GM18858 (cell line): ENCODE measurements around the gene DND1.
"Not testable (repeated sequence)": the region's sequence is repeated elsewhere in the genome, so short reads cannot be mapped to it uniquely, and the experiment has no call there.

Source experiments
- ATAC-seq: cut with Tn5 transposase; IDR thresholded peaks from one replicate; pipeline ENCODE4 v1.9.1; 2021; ENCODE audit not compliant: unreplicated experiment

The DND1 gene

GRCh38 chr5:140673187-140673976 is at the start of gene DND1:
Gene DND1, minus strand, starts transcription at chr5:140673576. Its CDS starts 34 bp downstream, at chr5:140673542.
- ATAC-seq = no peak

GRCh38 chr5:140721395-140721794 is 48.0 kb upstream of the DND1 start:
- not testable (repeated sequence) for ATAC-seq

DNA sequence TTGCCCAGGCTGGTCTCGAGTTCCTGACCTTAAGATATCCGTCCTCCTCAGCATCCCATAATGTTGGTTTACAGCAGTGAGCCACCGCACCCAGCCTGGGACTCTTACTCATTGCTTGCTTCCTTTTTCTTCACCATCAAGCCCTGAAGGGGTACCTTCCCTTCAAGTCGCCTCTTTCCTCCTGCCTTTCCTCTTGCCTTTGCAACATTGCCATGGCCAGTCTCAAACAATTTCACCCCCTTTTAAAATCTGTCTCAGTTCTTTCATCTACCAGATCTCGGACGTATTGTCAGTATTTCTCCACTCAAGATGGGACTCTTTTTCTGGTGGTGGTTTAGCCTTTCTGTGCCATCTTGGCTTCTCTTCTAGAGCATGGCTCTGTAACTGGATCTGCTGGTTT is 47.4 kb upstream of the DND1 start:
- ATAC-seq = not testable (repeated sequence)

DNA sequence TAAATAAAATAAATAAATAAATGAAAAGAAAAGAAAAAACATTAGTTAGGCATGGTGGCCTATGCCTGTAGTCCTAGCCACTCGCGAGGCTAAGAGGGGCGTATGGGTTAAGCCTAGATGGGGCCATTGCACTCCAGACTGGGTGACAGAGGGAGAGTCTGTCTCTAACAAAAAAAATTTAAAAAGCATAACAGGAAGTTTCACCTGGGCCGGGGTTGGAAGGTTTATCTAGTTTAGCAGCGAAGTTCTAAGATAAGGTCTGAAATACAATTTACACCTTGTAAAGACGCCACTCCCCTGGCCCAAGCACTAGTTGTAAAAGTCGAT is 44.9 kb upstream of the DND1 start:
- ATAC-seq = no peak

DNA sequence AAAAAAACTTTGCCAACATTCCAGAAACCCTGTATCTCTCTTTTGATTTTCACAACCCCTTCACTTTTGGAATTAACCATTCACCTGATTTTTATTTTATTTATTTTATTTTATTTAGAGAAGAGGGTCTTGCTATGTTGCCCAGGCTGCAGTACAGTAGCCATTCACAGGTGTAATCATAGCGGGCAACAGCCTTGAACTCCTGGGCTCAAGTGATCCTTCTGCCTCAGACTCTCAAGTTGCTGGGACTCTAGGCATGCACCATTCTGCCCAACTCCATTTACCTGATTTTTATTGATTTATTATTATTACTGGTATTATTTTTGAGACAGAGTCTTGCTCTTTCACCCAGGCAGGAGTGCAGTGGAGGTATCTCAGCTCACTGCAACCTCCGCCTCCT is 42.9 kb upstream of the DND1 start:
- not testable (repeated sequence) for ATAC-seq

- no peak for ATAC-seq
Observed at GRCh38 chr5:140713562-140714094, 40.3 kb upstream of the DND1 start.

- ATAC-seq = no peak
Observed at GRCh38 chr5:140711794-140712193, 38.4 kb upstream of the DND1 start.

DNA sequence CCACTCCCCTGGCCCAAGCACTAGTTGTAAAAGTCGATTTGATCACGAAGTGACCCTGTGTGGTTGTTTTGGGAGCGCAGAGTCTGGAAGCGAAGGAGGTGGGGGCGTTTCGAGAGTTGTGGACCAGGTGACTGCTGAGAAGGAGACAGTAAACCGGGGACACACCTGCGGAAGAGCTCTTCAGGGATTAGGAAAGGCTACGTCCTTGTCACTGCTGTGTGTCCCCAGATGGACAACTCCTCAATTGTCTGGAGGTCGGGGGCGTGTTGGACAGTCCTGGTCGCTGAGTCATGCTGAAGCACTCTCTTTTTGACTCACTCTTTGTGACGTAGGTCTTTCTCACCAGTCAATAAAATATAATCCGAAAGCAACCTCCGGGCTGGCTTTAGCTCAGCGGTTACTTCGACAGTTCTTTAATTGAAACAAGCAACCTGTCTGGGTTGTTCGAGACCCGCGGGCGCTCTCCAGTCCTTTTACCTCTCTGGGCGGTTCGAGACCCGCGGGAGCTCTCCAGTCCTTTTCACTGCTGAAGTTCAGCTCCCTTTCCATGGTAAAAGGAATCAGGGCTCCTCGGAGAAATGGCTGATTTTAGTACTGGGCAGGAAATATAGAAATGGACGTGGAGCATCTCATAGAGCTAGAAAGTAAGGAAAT is 37.6 kb upstream of the DND1 start:
- peak; percentile 85 for ATAC-seq

GRCh38 chr5:140708787-140709186 is 35.4 kb upstream of the DND1 start:
- not testable (repeated sequence) for ATAC-seq

- ATAC-seq = no peak
Observed at GRCh38 chr5:140707812-140708211, 34.4 kb upstream of the DND1 start.

DNA sequence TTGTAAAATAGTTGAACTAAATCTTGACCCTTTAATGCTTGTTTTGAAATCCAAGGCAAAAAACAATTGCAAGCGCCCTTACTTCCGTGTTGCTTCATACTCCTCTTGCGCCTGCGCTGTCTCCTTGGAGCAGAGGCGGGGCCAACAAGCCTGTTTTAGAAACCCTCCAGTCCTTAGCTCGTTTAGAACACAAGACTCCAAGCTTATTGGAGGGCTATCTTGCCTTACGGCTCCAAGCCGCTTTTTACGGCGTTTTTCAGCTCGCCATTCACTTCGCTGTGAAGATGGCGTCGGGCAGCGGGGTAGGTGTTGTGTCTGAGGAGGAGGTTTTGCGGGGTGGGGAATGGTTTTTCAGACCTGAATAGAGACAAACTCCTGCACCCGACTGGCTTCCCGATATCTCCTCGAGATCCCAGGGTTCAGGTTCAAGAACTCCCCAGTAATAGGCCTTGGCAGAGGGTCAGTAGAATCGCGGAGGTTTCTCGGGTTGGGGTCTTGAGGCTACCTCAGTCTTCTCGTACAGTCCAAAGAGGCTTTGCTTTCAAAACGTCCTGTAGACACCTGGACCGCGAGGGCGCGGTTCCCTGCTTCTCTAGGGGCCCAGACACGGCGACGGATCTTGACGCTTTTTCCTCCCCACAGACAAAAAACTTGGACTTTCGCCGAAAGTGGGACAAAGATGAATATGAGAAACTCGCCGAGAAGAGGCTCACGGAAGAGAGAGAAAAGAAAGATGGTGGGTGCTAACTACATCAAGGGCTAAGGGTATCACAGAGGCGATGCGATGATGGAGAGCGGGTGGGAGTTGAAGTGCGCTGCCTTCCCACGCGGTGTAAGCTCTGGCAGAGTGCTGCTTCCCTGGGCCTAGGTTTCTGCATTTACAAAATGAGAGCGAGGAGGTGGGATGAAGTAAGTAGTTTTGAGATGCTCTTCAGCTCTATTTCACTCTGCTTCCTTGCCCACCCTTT is 27.1 kb upstream of the DND1 start, which contains the start of gene ZMAT2:
Gene ZMAT2 (plus strand): TSS at position 271 of the 968 bp plus-strand sequence. CDS start 14 bp downstream, at position 285.
- peak; percentile 89 for ATAC-seq

DNA sequence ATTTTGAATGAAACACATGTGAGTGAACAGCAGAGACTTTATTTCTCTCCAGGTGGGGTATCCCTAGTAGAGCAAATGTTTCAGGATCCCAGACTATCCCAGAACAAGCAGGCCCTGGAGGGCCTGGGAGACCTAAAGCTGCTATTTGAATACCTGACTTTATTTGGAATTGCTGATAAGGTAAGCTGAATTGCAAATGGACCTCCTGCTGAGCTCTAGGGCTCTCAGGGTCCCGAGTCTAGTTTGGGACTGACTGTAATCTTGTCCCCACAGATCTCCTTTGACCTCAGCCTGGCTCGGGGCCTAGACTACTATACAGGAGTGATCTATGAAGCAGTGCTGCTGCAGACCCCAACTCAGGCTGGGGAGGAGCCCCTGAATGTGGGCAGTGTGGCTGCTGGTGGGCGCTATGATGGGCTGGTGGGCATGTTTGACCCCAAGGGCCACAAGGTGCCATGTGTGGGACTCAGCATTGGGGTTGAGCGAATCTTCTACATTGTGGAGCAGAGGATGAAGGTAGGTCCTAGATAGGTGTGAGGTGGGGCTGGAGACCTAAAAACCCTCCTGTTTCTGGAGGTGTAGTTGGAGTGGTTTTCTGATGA is 23.6 kb upstream of the DND1 start:
- no peak for ATAC-seq

- ATAC-seq = no peak
Observed at GRCh38 chr5:140694276-140694675, 20.9 kb upstream of the DND1 start.

DNA sequence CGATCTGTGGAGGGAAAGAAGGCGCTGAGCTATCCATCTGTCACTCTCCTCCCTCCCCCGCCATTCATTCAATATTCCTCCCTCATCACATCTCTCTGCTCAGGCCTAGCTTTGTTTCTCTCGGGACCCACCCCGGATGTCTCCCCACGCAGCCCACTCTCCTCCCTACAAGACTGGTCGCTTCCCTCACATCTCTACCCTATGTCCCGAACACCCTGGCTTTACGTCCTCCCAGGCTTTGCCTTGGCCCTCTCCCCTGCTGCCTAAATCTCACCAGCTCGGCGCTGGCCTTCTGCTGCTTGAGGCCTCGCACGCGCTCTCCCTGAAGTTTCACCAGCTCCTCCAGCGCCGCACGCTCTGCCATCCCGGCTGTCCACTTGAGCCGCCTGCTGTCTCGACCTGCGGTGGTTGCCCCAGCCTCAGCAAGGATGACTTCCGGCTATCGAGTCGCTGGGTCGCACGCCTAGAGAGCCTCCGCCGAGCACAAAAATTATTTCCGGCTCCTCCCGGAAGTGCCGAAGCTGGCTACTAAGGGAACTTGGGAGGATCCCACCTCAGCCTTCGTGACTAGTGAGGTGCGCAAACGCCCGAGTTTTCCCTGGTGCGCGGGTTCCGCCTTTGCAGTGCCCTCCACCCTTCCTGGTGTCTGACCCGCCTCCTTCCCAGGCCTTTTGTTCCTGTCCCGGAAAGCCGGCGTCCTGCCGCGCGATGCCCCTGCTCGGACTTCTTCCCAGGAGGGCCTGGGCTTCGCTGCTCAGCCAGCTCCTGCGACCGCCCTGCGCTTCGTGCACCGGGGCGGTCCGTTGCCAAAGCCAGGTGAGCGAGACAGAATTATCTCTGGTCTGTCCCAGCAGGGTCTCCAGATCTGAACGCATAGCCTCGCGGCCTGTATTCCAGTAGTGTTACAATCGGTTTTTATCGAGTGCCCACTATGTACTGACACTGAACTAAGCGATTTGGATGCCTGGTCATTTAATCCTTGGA is 17.9 kb upstream of the DND1 start, which contains the start of the genes HARS1 and HARS2:
Gene HARS1 (minus strand): TSS at position 430 of the 984 bp plus-strand sequence. CDS start 66 bp downstream, at position 364.
Gene HARS2 (plus strand): TSS at position 515 of the 984 bp plus-strand sequence. CDS start 194 bp downstream, at position 709.
- peak; percentile 93 for ATAC-seq

- no peak for ATAC-seq
Observed at GRCh38 chr5:140690376-140690932, 17.1 kb upstream of the DND1 start.

GRCh38 chr5:140678993-140679392 is 5.6 kb upstream of the DND1 start:
- ATAC-seq = no peak

DNA sequence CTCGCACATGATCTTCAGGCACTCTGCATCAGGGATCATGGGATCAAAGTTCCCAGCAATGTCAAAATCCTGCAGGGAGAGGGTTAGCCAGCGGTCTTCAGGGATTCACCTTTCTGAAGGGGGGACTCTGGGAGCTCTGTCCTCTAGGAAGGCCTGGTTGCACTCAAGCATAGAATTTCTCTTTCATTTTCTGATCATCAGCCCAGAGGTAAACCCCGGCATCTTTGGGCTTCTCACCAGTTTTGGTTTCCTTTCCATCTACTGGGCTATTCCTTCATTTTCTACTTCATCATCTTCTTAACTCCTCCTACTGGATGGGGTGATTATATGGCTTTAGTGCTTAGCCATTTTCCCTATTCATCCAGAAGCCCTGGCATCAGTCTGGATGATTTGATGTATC is 4.6 kb upstream of the DND1 start:
- peak; percentile 42 for ATAC-seq

DNA sequence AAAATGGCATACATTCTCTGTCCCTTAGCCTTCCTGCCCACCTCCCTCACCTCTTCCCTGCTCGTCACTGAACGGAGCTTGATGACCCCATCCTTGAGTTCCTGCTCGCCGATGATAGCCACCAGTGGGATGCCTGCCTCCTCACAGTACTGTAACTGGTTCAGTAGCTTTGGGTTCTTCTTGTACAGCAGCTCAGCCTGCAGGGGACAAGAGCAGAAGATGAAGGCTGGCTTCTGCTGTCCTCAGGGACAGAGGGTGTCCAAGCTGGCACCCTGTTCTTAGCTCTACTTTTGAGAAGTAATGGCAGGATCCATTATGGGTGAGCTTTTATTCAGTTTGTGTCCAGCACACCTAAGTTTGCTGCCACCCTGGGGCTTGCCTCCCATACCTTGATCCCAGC is 1.3 kb upstream of the DND1 start:
- ATAC-seq = no peak

DNA sequence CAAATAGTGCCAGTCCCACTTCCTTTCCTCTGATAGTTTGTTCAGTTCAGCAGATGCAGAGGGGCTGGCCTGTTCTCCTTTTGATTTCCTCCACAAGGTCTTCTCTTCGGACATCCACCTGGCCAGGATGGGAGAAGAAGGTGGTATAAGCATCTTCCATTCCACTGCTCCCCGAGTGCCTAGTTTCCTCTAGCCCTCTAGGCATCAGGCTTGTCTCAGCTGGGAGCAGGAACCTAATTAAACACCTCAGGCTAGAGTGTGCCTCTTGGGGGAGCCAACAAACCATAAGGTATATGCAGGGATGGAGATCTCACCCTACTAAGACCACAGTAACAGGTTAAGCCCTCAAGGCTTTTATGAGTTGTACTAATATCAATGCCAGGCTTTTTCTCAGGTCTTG is 835 bp upstream of the DND1 start:
- ATAC-seq = no peak
